SK-N-DZ (cell line): ENCODE results near the gene FADS6.
"Not testable (repeated sequence)": the region's sequence is repeated elsewhere in the genome, so short reads cannot be mapped to it uniquely, and the experiment has no call there.

ENCODE experiments used
- DNase-seq: peaks from one replicate; pipeline ENCODE4 v3.0.0-alpha.2; 2015; ENCODE audit warnings: low spot score

The FADS6 gene

GRCh38 chr17:74921026-74921681, 27.7 kb upstream of the FADS6 start:
- DNase-seq: no peak

- no peak for DNase-seq
Observed at GRCh38 chr17:74920642-74921025, 27.2 kb upstream of the FADS6 start.

- no peak for DNase-seq
Observed at GRCh38 chr17:74920306-74920620, 26.8 kb upstream of the FADS6 start.

- DNase-seq: peak; percentile 77
Observed at GRCh38 chr17:74919440-74920305, 26.2 kb upstream of the FADS6 start.

GRCh38 chr17:74918906-74919305, 25.5 kb upstream of the FADS6 start:
- DNase-seq: no peak

- no peak for DNase-seq
Observed at GRCh38 chr17:74917430-74917829, 24.0 kb upstream of the FADS6 start.

GRCh38 chr17:74916851-74917199, 23.4 kb upstream of the FADS6 start:
- DNase-seq: no peak

- DNase-seq: no peak
Observed at GRCh38 chr17:74916136-74916850, 22.9 kb upstream of the FADS6 start.

- not testable (repeated sequence) for DNase-seq
Observed at GRCh38 chr17:74911423-74911822, 18.0 kb upstream of the FADS6 start.

GRCh38 chr17:74909097-74909496, 15.7 kb upstream of the FADS6 start:
- not testable (repeated sequence) for DNase-seq

GRCh38 chr17:74907012-74907411, 13.6 kb upstream of the FADS6 start:
- DNase-seq: no peak

- DNase-seq: not testable (repeated sequence)
Observed at GRCh38 chr17:74906214-74906793, 12.9 kb upstream of the FADS6 start.

GRCh38 chr17:74904687-74905409, 11.4 kb upstream of the FADS6 start:
- DNase-seq: no peak

GRCh38 chr17:74903671-74904070, 10.2 kb upstream of the FADS6 start:
- DNase-seq: no peak

GRCh38 chr17:74903034-74903433, 9.6 kb upstream of the FADS6 start:
- DNase-seq: no peak

GRCh38 chr17:74901353-74902135, 8.1 kb upstream of the FADS6 start:
- DNase-seq: no peak

- DNase-seq: no peak
Observed at GRCh38 chr17:74900208-74900607, 6.8 kb upstream of the FADS6 start.

GRCh38 chr17:74898376-74898946, 5.0 kb upstream of the FADS6 start:
- no peak for DNase-seq

- DNase-seq: no peak
Observed at GRCh38 chr17:74893936-74894671, 671 bp upstream of the FADS6 start.
